ENCODE measurements around the gene KLHL17. TPM values are rescaled to one million over a fixed set of nuclear protein-coding genes. Genes with fewer than 3 reads are reported as not detected.
A peak's percentile ranks its signal among the peaks of the same experiment; 100 is the strongest.

KLHL17 gene
- total RNA-seq, 1 donor from 2014 or later: 33.3 TPM

GRCh38 chr1:938711-939489 is 21.5 kb upstream of the KLHL17 start:
- TF ChIP-seq CTCF (conservative IDR thresholded peaks at IDR 0.05; ENCODE audit: low read depth, low read length): no peak
- no peak overlapping the region for H3K4me3 ChIP-seq (ENCODE audit: low read depth, low read length)
- DNase-seq (ENCODE audit: low read depth): no peak

- no peak for DNase-seq (ENCODE audit: low read depth)
- H3K4me3 ChIP-seq (ENCODE audit: low read depth, low read length): peak overlapping the region; percentile 23
- TF ChIP-seq CTCF (conservative IDR thresholded peaks at IDR 0.05; ENCODE audit: low read depth, low read length): no peak
These were observed 20.8 kb upstream of the KLHL17 start for GRCh38 chr1:939511-940106.

GRCh38 chr1:940107-941014 is 20.0 kb upstream of the KLHL17 start:
- H3K4me3 ChIP-seq (ENCODE audit: low read depth, low read length): peak overlapping the region; percentile 39
- DNase-seq (ENCODE audit: low read depth): no peak
- TF ChIP-seq CTCF (conservative IDR thresholded peaks at IDR 0.05; ENCODE audit: low read depth, low read length): no peak

GRCh38 chr1:941015-941587 is 19.3 kb upstream of the KLHL17 start:
- TF ChIP-seq CTCF (conservative IDR thresholded peaks at IDR 0.05; ENCODE audit: low read depth, low read length): no peak
- DNase-seq (ENCODE audit: low read depth): no peak
- H3K4me3 ChIP-seq (ENCODE audit: low read depth, low read length): peak overlapping the region; percentile 40

GRCh38 chr1:941588-942383 is 18.6 kb upstream of the KLHL17 start:
- TF ChIP-seq CTCF (conservative IDR thresholded peaks at IDR 0.05; ENCODE audit: low read depth, low read length): no peak
- H3K4me3 ChIP-seq (ENCODE audit: low read depth, low read length): peak overlapping the region; percentile 40
- DNase-seq (ENCODE audit: low read depth): no peak

GRCh38 chr1:942411-942821 is 18.0 kb upstream of the KLHL17 start:
- H3K4me3 ChIP-seq (ENCODE audit: low read depth, low read length): peak overlapping the region; percentile 40
- DNase-seq (ENCODE audit: low read depth): no peak
- no peak for TF ChIP-seq CTCF (conservative IDR thresholded peaks at IDR 0.05; ENCODE audit: low read depth, low read length)
